ENCODE results near the gene ZNF41.
A peak's percentile ranks its signal among the peaks of the same experiment; 100 is the strongest.

The ZNF41 gene

GRCh38 chrX:47482512-47483305, at the start of gene ZNF41:
Gene ZNF41, minus strand, starts transcription at chrX:47483222. Its CDS starts 15,741 bp downstream, at chrX:47467481.
- H3K4me3 ChIP-seq (ENCODE audit: low read length) = peak within 1 kb of the TSS; percentile 71
- no peak for TF ChIP-seq CTCF (conservative IDR thresholded peaks at IDR 0.05; ENCODE audit: low read length)
- peak; percentile 73 for DNase-seq (ENCODE audit: low read depth)

GRCh38 chrX:47530049-47530448, 47.0 kb upstream of the ZNF41 start:
- TF ChIP-seq CTCF (conservative IDR thresholded peaks at IDR 0.05; ENCODE audit: low read length) = no peak
- no peak for DNase-seq (ENCODE audit: low read depth)
- no peak overlapping the region for H3K4me3 ChIP-seq (ENCODE audit: low read length)

GRCh38 chrX:47529548-47529947, 46.5 kb upstream of the ZNF41 start:
- no peak for DNase-seq (ENCODE audit: low read depth)
- no peak for TF ChIP-seq CTCF (conservative IDR thresholded peaks at IDR 0.05; ENCODE audit: low read length)
- no peak overlapping the region for H3K4me3 ChIP-seq (ENCODE audit: low read length)

- DNase-seq (ENCODE audit: low read depth) = no peak
- no peak for TF ChIP-seq CTCF (conservative IDR thresholded peaks at IDR 0.05; ENCODE audit: low read length)
- H3K4me3 ChIP-seq (ENCODE audit: low read length) = peak overlapping the region; percentile 59
These were observed 40.7 kb upstream of the ZNF41 start for GRCh38 chrX:47523713-47524166.

- peak; percentile 58 for TF ChIP-seq CTCF (conservative IDR thresholded peaks at IDR 0.05; ENCODE audit: low read length)
- peak overlapping the region; percentile 59 for H3K4me3 ChIP-seq (ENCODE audit: low read length)
- peak; percentile 66 for DNase-seq (ENCODE audit: low read depth)
These were observed 40.3 kb upstream of the ZNF41 start for GRCh38 chrX:47523297-47523696.

GRCh38 chrX:47518144-47518543, 35.1 kb upstream of the ZNF41 start:
- no peak overlapping the region for H3K4me3 ChIP-seq (ENCODE audit: low read length)
- TF ChIP-seq CTCF (conservative IDR thresholded peaks at IDR 0.05; ENCODE audit: low read length) = no peak
- no peak for DNase-seq (ENCODE audit: low read depth)

All from AG10803 (cell line).